Measurements from ENCODE around the gene RNF182.
A peak's percentile ranks its signal among the peaks of the same experiment; 100 is the strongest.
"Not testable (repeated sequence)": the region's sequence is repeated elsewhere in the genome, so short reads cannot be mapped to it uniquely, and the experiment has no call there.

RNF182 gene

GRCh38 chr6:13924949-13925881, at the start of gene RNF182:
Gene RNF182, plus strand, starts transcription at chr6:13924952. Its CDS starts 52,168 bp downstream, at chr6:13977120.
- peak within 1 kb of the TSS; percentile 71 for H3K4me3 ChIP-seq (ENCODE audit: low read depth, low read length)

GRCh38 chr6:13877051-13877450, 47.7 kb upstream of the RNF182 start:
- no peak overlapping the region for H3K4me3 ChIP-seq (ENCODE audit: low read depth, low read length)

GRCh38 chr6:13880061-13880663, 44.6 kb upstream of the RNF182 start:
- H3K4me3 ChIP-seq (ENCODE audit: low read depth, low read length): not testable (repeated sequence)

- no peak overlapping the region for H3K4me3 ChIP-seq (ENCODE audit: low read depth, low read length)
Observed at GRCh38 chr6:13881621-13882165, 43.1 kb upstream of the RNF182 start.

GRCh38 chr6:13883966-13884365, 40.8 kb upstream of the RNF182 start:
- H3K4me3 ChIP-seq (ENCODE audit: low read depth, low read length): no peak overlapping the region

GRCh38 chr6:13884397-13884796, 40.4 kb upstream of the RNF182 start:
- no peak overlapping the region for H3K4me3 ChIP-seq (ENCODE audit: low read depth, low read length)

- H3K4me3 ChIP-seq (ENCODE audit: low read depth, low read length): no peak overlapping the region
Observed at GRCh38 chr6:13885601-13886000, 39.2 kb upstream of the RNF182 start.

- no peak overlapping the region for H3K4me3 ChIP-seq (ENCODE audit: low read depth, low read length)
Observed at GRCh38 chr6:13886949-13887348, 37.8 kb upstream of the RNF182 start.

- no peak overlapping the region for H3K4me3 ChIP-seq (ENCODE audit: low read depth, low read length)
Observed at GRCh38 chr6:13892017-13892645, 32.6 kb upstream of the RNF182 start.

- H3K4me3 ChIP-seq (ENCODE audit: low read depth, low read length): no peak overlapping the region
Observed at GRCh38 chr6:13902922-13903321, 21.8 kb upstream of the RNF182 start.

- no peak overlapping the region for H3K4me3 ChIP-seq (ENCODE audit: low read depth, low read length)
Observed at GRCh38 chr6:13903364-13903763, 21.4 kb upstream of the RNF182 start.

GRCh38 chr6:13907001-13907350, 17.8 kb upstream of the RNF182 start:
- no peak overlapping the region for H3K4me3 ChIP-seq (ENCODE audit: low read depth, low read length)

GRCh38 chr6:13907614-13908215, 17.0 kb upstream of the RNF182 start:
- no peak overlapping the region for H3K4me3 ChIP-seq (ENCODE audit: low read depth, low read length)

- no peak overlapping the region for H3K4me3 ChIP-seq (ENCODE audit: low read depth, low read length)
Observed at GRCh38 chr6:13908955-13909381, 15.8 kb upstream of the RNF182 start.

GRCh38 chr6:13910443-13910842, 14.3 kb upstream of the RNF182 start:
- H3K4me3 ChIP-seq (ENCODE audit: low read depth, low read length): no peak overlapping the region

GRCh38 chr6:13911337-13911736, 13.4 kb upstream of the RNF182 start:
- no peak overlapping the region for H3K4me3 ChIP-seq (ENCODE audit: low read depth, low read length)

- no peak overlapping the region for H3K4me3 ChIP-seq (ENCODE audit: low read depth, low read length)
Observed at GRCh38 chr6:13913226-13914001, 11.3 kb upstream of the RNF182 start.

GRCh38 chr6:13914351-13914750, 10.4 kb upstream of the RNF182 start:
- no peak overlapping the region for H3K4me3 ChIP-seq (ENCODE audit: low read depth, low read length)

- H3K4me3 ChIP-seq (ENCODE audit: low read depth, low read length): no peak overlapping the region
Observed at GRCh38 chr6:13915561-13916229, 9.1 kb upstream of the RNF182 start.

Measured in iPS-11a (cell line).